ENCODE data around the gene CEMIP. TPM values are rescaled to one million over a fixed set of nuclear protein-coding genes. Genes with fewer than 3 reads are reported as not detected.

Gene CEMIP
- total RNA-seq, 4 donors from 2014 or later: 0.04 TPM; not detected in 3

DNA sequence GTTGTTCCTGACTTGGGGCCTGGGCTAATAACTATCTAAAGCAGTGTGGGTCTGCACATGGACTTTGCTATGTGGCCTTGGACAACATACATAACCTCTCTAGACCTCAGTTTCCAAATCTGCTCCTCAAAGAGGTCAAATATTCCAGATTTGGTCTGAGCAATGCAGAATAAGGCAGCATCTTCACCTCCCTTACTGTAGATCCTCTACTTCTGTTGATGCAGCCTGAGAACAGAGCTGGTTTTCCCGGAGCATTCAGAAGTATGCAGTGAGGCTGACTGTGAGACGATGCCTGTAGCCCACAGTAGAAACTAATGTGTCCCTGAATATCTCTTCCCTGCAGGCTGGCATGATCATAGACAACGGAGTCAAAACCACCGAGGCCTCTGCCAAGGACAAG is 145.1 kb downstream of the CEMIP start:
- intact Hi-C loops (cut with DNase I; ENCODE audit: low total_unique reads) (no loop called here), in situ Hi-C loops (cut with MboI; ENCODE audit: low sequenced_read_pairs in 4 of 4) (no loop called here)
- ATAC-seq (no peak), DNase-seq (no peak)
- no peaks in the 10 kb centered on the region for H3K36me3 ChIP-seq
- H3K4me1 ChIP-seq: peaks cover 6 to 17% of the 10 kb centered on the region in 2 donors
- no peak overlapping the region for H3K4me3 ChIP-seq
- TF ChIP-seq CTCF (IDR thresholded peaks at IDR 0.05 in 4 of 5, conservative IDR thresholded peaks at IDR 0.05 in 1 of 5) (no peak), POLR2A (IDR thresholded peaks at IDR 0.05) (no peak)
- no peaks in the 10 kb centered on the region for H3K9me3 ChIP-seq
- H3K27me3 ChIP-seq: no peaks in the 10 kb centered on the region
- no peak overlapping the region for H3K27ac ChIP-seq

GRCh38 chr15:80925597-80926059 is 146.5 kb downstream of the CEMIP start:
- TF ChIP-seq CTCF (IDR thresholded peaks at IDR 0.05 in 4 of 5, conservative IDR thresholded peaks at IDR 0.05 in 1 of 5) (no peak), POLR2A (IDR thresholded peaks at IDR 0.05) (no peak)
- in situ Hi-C loops (cut with MboI; ENCODE audit: low sequenced_read_pairs in 4 of 4): no loop called here
- Histone ChIP-seq H3K27me3 (no peaks in the 10 kb centered on the region), H3K36me3 (no peaks in the 10 kb centered on the region), H3K9me3 (no peaks in the 10 kb centered on the region), H3K27ac (peak overlapping the region in 2 of 4 donors; percentile 57 to 67), H3K4me3 (peak overlapping the region in 3 of 4 donors; percentile 2 to 21 (median 15)), H3K4me1 (peaks cover 6 to 17% of the 10 kb centered on the region in 2 donors)
- DNase-seq (peak; percentile 43 to 47), ATAC-seq (peak; percentile 86 to 90)
- intact Hi-C loops (cut with DNase I; ENCODE audit: low total_unique reads): no loop called here

DNA sequence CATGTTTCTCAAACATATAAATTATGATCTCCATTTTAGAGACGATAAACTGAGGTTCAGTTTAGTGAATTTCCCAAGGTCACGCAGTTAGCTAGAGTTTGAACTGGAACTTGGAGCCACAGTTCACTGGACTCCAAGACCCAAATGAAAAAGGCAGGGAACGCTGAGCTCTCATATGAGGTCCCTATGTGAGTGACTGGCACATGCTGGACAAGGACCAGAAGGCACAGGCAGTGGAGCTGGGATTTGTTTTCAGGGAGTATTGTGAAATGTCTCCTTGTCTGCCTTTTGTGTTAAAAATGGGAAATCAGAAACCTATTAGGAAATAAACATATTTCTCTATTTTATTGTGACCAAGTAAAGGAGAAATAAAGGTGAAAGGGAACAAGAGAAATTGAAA is 147.0 kb downstream of the CEMIP start:
- H3K27me3 ChIP-seq: no peaks in the 10 kb centered on the region
- H3K27ac ChIP-seq: peak overlapping the region in 2 of 4 donors; percentile 57 to 67
- peaks cover 6 to 17% of the 10 kb centered on the region in 2 donors for H3K4me1 ChIP-seq
- intact Hi-C loops (cut with DNase I; ENCODE audit: low total_unique reads) (no loop called here), in situ Hi-C loops (cut with MboI; ENCODE audit: low sequenced_read_pairs in 4 of 4) (no loop called here)
- no peak overlapping the region for H3K4me3 ChIP-seq
- ATAC-seq (peak; percentile 50 to 63), DNase-seq (peak in 1 of 2 donors; percentile 19)
- TF ChIP-seq POLR2A (IDR thresholded peaks at IDR 0.05): no peak
- TF ChIP-seq CTCF (IDR thresholded peaks at IDR 0.05 in 4 of 5, conservative IDR thresholded peaks at IDR 0.05 in 1 of 5): no peak
- H3K9me3 ChIP-seq: no peaks in the 10 kb centered on the region
- H3K36me3 ChIP-seq: no peaks in the 10 kb centered on the region

GRCh38 chr15:80929225-80929624 is 150.1 kb downstream of the CEMIP start:
- intact Hi-C loops (cut with DNase I; ENCODE audit: low total_unique reads): no loop called here
- H3K4me3 ChIP-seq: no peak overlapping the region

More at GRCh38 chr15:80929225-80929624, 150.1 kb downstream of the CEMIP start:
- Histone ChIP-seq H3K27me3 (no peaks in the 10 kb centered on the region), H3K4me1 (peaks cover 13 to 25% of the 10 kb centered on the region in 2 donors), H3K27ac (no peak overlapping the region), H3K9me3 (no peaks in the 10 kb centered on the region), H3K36me3 (no peaks in the 10 kb centered on the region)
- in situ Hi-C loops (cut with MboI; ENCODE audit: low sequenced_read_pairs in 4 of 4): no loop called here
- ATAC-seq: no peak
- TF ChIP-seq CTCF (IDR thresholded peaks at IDR 0.05 in 4 of 5, conservative IDR thresholded peaks at IDR 0.05 in 1 of 5): no peak
- no peak for TF ChIP-seq POLR2A (IDR thresholded peaks at IDR 0.05)
- no peak for DNase-seq
